NB4 (cell line): ENCODE results near the gene RASSF3.

Experiments used
- DNase-seq: peaks from one replicate; pipeline ENCODE4 v3.0.0; 2010; ENCODE audit warnings: low read depth
- H3K4me3 ChIP-seq: one replicate; pipeline ENCODE4 v1.5.1; 2011; ENCODE audit warnings: mild to moderate bottlenecking, low read depth, low read length, moderate library complexity
- CTCF ChIP-seq: IDR thresholded peaks from one replicate; pipeline ENCODE4 v1.5.1; 2012; ENCODE audit warnings: low read depth, low read length
- MAX ChIP-seq: IDR thresholded peaks from 2 replicates; pipeline ENCODE4 v1.6.1; 2011; ENCODE audit warnings: low read depth, low read length
- MYC ChIP-seq: IDR thresholded peaks from 2 replicates; pipeline ENCODE4 v1.6.1; 2011; ENCODE audit warnings: low read depth, low read length
- POLR2A ChIP-seq: IDR thresholded peaks from 2 replicates; pipeline ENCODE4 v1.6.1; 2011; ENCODE audit warnings: mild to moderate bottlenecking; ENCODE audit not compliant: insufficient read length; ENCODE audit errors: extremely low read depth

Gene RASSF3

GRCh38 chr12:64587447-64587846 lies 22.8 kb upstream of the RASSF3 start:
- TF ChIP-seq CTCF (no peak), MYC (no peak), MAX (no peak), POLR2A (no peak)
- no peak overlapping the region for H3K4me3 ChIP-seq
- peak; percentile 34 for DNase-seq

- H3K4me3 ChIP-seq = no peak overlapping the region
- DNase-seq = no peak
- TF ChIP-seq MYC (no peak), CTCF (no peak), POLR2A (no peak), MAX (no peak)
Observed at GRCh38 chr12:64590183-64590582, 20.1 kb upstream of the RASSF3 start.

- TF ChIP-seq MAX (0 out of 2 replicates have a peak, but pooled peaks have one; percentile 41), MYC (peak; percentile 49; the same call in 1 of the 2 replicates), CTCF (no peak), POLR2A (no peak)
- H3K4me3 ChIP-seq = no peak overlapping the region
- DNase-seq = peak; percentile 87
Observed at GRCh38 chr12:64595863-64596793, 14.2 kb upstream of the RASSF3 start.

- TF ChIP-seq CTCF (no peak), MYC (no peak), MAX (no peak), POLR2A (no peak)
- no peak overlapping the region for H3K4me3 ChIP-seq
- peak; percentile 28 for DNase-seq
Observed at GRCh38 chr12:64598831-64599230, 11.5 kb upstream of the RASSF3 start.

- no peak for DNase-seq
- H3K4me3 ChIP-seq = no peak overlapping the region
- TF ChIP-seq MYC = no peak
- no peak for TF ChIP-seq MAX
Observed at GRCh38 chr12:64600164-64600561, 10.1 kb upstream of the RASSF3 start.

GRCh38 chr12:64603183-64603841 lies 7.0 kb upstream of the RASSF3 start:
- TF ChIP-seq CTCF (no peak), POLR2A (no peak), MAX (no peak), MYC (no peak)
- no peak for DNase-seq
- H3K4me3 ChIP-seq = no peak overlapping the region
